GM23338 (cell line): ENCODE measurements around the gene CBY1. TPM values are rescaled to one million over a fixed set of nuclear protein-coding genes. Genes with fewer than 3 reads are reported as not detected.

ENCODE experiments used
- ATAC-seq: fragments of 200-7000 bp; cut with Tn5 transposase; 3 replicates; pipeline ENCODE4 v1.9.1; 2020
- DNase-seq: peaks from one replicate; pipeline ENCODE4 v3.0.0-alpha.2; 2015; ENCODE audit warnings: low spot score
- H2AFZ ChIP-seq: fragments of 200-600 bp; sonication (generic); 2 replicates; pipeline ENCODE4 v1.8.0; 2016; ENCODE audit warnings: antibody characterized with exemption, mild to moderate bottlenecking, moderate library complexity
- H3F3A ChIP-seq: fragments of 200-600 bp; sonication (generic); replicated peaks from 2 replicates; pipeline ENCODE4 v1.8.0; 2017; ENCODE audit warnings: antibody characterized with exemption, mixed run types, low read depth
- H3K27ac ChIP-seq: fragments of 200-600 bp; sonication (generic); 2 replicates; pipeline ENCODE4 v1.6.1; 2016; ENCODE audit warnings: low read depth
- H3K27me3 ChIP-seq: fragments of 200-600 bp; sonication (generic); 2 replicates; pipeline ENCODE4 v1.8.0; 2016; ENCODE audit warnings: mild to moderate bottlenecking, mixed run types, moderate library complexity; ENCODE audit not compliant: insufficient read depth
- H3K36me3 ChIP-seq: fragments of 200-600 bp; sonication (generic); 2 replicates; pipeline ENCODE4 v1.8.0; 2016; ENCODE audit warnings: mild to moderate bottlenecking; ENCODE audit not compliant: insufficient read depth
- H3K4me1 ChIP-seq: fragments of 200-600 bp; sonication (generic); 2 replicates; pipeline ENCODE4 v1.8.0; 2016; ENCODE audit warnings: mild to moderate bottlenecking, moderate library complexity; ENCODE audit not compliant: insufficient read depth
- H3K4me2 ChIP-seq: fragments of 200-600 bp; sonication (generic); 2 replicates; pipeline ENCODE4 v1.7.1; 2017; ENCODE audit warnings: mixed run types
- H3K4me3 ChIP-seq: fragments of 200-600 bp; sonication (generic); 2 replicates; pipeline ENCODE4 v1.6.1; 2016; ENCODE audit warnings: mixed run types
- H3K79me2 ChIP-seq: fragments of 200-600 bp; sonication (generic); replicated peaks from 2 replicates; pipeline ENCODE4 v1.8.0; 2017; ENCODE audit warnings: mild to moderate bottlenecking; ENCODE audit not compliant: insufficient read depth
- H3K9me2 ChIP-seq: fragments of 200-600 bp; sonication (generic); 2 replicates; pipeline ENCODE4 v1.8.0; 2017; ENCODE audit not compliant: insufficient read depth
- H4K20me1 ChIP-seq: fragments of 200-600 bp; sonication (generic); replicated peaks from 2 replicates; pipeline ENCODE4 v1.8.0; 2017; ENCODE audit warnings: mild to moderate bottlenecking; ENCODE audit not compliant: insufficient read depth
- H3K27ac Mint-ChIP-seq: 2 replicates; pipeline ENCODE4 v1.8.0; 2020; ENCODE audit warnings: inconsistent platforms, mild to moderate bottlenecking, moderate library complexity, mixed read lengths
- H3K27me3 Mint-ChIP-seq: 3 replicates; pipeline ENCODE4 v1.8.0; 2022; ENCODE audit warnings: low read depth, mild to moderate bottlenecking, moderate library complexity, mixed read lengths, inconsistent platforms; ENCODE audit not compliant: insufficient read depth, poor library complexity
- H3K36me3 Mint-ChIP-seq: 3 replicates; pipeline ENCODE4 v1.8.0; 2021; ENCODE audit warnings: low read depth, mild to moderate bottlenecking, inconsistent platforms, moderate library complexity, mixed read lengths
- H3K4me1 Mint-ChIP-seq: 3 replicates; pipeline ENCODE4 v1.8.0; 2020; ENCODE audit warnings: mild to moderate bottlenecking, inconsistent platforms, mixed read lengths
- H3K4me3 Mint-ChIP-seq: 3 replicates; pipeline ENCODE4 v1.8.0; 2021; ENCODE audit warnings: moderate library complexity, mild to moderate bottlenecking, inconsistent platforms, mixed read lengths
- H3K9me3 Mint-ChIP-seq: 3 replicates; pipeline ENCODE4 v1.8.0; 2020; ENCODE audit warnings: moderate library complexity, mild to moderate bottlenecking, inconsistent platforms, mixed read lengths
- CREB1 ChIP-seq: fragments of 250-450 bp; sonication (Bioruptor Pico); IDR thresholded peaks from 2 replicates; pipeline ENCODE4 v1.5.0; 2020; ENCODE audit warnings: low read depth, mild to moderate bottlenecking, moderate library complexity
- EZH2 ChIP-seq: fragments of 200-600 bp; sonication (generic); IDR thresholded peaks from one replicate; pipeline ENCODE4 v1.8.0; 2017; ENCODE audit warnings: antibody characterized with exemption, mild to moderate bottlenecking, low read depth; ENCODE audit not compliant: unreplicated experiment
- EZH2phosphoT487 ChIP-seq: fragments of 200-600 bp; sonication (generic); IDR thresholded peaks from one replicate; pipeline ENCODE4 v1.8.1; 2018; ENCODE audit warnings: antibody characterized with exemption; ENCODE audit not compliant: unreplicated experiment
- JUNB ChIP-seq: IDR thresholded peaks from one replicate; pipeline ENCODE4 v1.6.1; 2016; ENCODE audit warnings: antibody characterized with exemption; ENCODE audit not compliant: unreplicated experiment
- NANOG ChIP-seq: IDR thresholded peaks from 2 replicates; pipeline ENCODE4 v1.6.1; 2016; ENCODE audit warnings: antibody characterized with exemption, borderline replicate concordance
- POLR2AphosphoS5 ChIP-seq: IDR thresholded peaks from 2 replicates; pipeline ENCODE4 v1.6.1; 2016; ENCODE audit warnings: antibody characterized with exemption, low read depth
- STAT1 ChIP-seq: IDR thresholded peaks from one replicate; pipeline ENCODE4 v1.6.1; 2016; ENCODE audit warnings: antibody characterized with exemption; ENCODE audit not compliant: unreplicated experiment
- ZNF114 ChIP-seq: fragments of 250-450 bp; sonication (Bioruptor Pico); IDR thresholded peaks from 2 replicates; pipeline ENCODE4 v1.5.0; 2020; ENCODE audit warnings: mild to moderate bottlenecking, moderate library complexity
- ZNF331 ChIP-seq: fragments of 250-450 bp; sonication (Bioruptor Pico); IDR thresholded peaks from 2 replicates; pipeline ENCODE4 v1.5.0; 2020; ENCODE audit warnings: low read depth, mild to moderate bottlenecking, moderate library complexity
- polyA plus RNA-seq: library from polyadenylated mRNA; unstranded; fragments of >200 nt; fragmentation: Nextera tagmentation; extraction: Ambion mirVana; gene quantifications from 2 replicates; pipeline ENCODE4 v1.2.1, GENCODE V29; 2016
- total RNA-seq: library from RNA; depleted of rRNA; stranded (reverse); fragments of >200 nt; shearing (Covaris generic); gene quantifications from 2 replicates; pipeline ENCODE4 v1.2.3, GENCODE V29; 2014
- TF ChIP-seq, protein P1 (sequence below), 2 experiments: fragments of 200-600 bp in 1 of 2; sonication (generic) in 1 of 2; conservative IDR thresholded peaks; 2 replicates each; pipeline versions ENCODE4 v1.5.1 to v1.6.1; 2016 to 2017; ENCODE audit warnings: antibody characterized with exemption in 2 of 2, low read depth in 2 of 2, mild to moderate bottlenecking in 2 of 2, moderate library complexity in 1 of 2
- TF ChIP-seq, protein P2 (sequence below): IDR thresholded peaks from one replicate; pipeline ENCODE4 v1.6.1; 2018; ENCODE audit warnings: antibody characterized with exemption; ENCODE audit not compliant: unreplicated experiment
- TF ChIP-seq, protein P3 (sequence below): fragments of 250-450 bp; sonication (Bioruptor Pico); IDR thresholded peaks from 2 replicates; pipeline ENCODE4 v1.5.0; 2020; ENCODE audit warnings: mild to moderate bottlenecking, moderate library complexity

The CBY1 gene
- total and polyA plus RNA-seq, 2 experiments from 2014 or later, result 12.8 to 36.4 TPM

DNA sequence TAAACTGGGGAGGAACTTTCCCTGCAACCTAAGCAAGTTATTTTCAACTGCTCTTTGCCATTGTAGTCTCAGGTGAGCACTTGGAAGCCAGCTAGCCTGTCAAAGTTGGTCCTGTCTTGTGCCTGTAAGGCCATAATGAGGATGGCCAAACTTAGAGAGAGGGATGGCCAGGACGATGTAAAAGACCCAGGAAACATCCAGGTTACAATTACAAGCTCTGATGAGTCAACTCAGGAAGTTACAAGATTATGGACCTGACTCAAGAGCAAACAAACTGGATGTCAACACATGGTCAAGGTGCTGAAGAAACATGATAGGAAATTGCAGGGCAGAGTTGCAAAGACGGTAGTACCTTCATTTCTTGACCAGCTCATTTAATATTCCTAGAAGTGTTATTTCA is 50.9 kb downstream of the CBY1 start (continued):
- TF ChIP-seq, protein P1, sequence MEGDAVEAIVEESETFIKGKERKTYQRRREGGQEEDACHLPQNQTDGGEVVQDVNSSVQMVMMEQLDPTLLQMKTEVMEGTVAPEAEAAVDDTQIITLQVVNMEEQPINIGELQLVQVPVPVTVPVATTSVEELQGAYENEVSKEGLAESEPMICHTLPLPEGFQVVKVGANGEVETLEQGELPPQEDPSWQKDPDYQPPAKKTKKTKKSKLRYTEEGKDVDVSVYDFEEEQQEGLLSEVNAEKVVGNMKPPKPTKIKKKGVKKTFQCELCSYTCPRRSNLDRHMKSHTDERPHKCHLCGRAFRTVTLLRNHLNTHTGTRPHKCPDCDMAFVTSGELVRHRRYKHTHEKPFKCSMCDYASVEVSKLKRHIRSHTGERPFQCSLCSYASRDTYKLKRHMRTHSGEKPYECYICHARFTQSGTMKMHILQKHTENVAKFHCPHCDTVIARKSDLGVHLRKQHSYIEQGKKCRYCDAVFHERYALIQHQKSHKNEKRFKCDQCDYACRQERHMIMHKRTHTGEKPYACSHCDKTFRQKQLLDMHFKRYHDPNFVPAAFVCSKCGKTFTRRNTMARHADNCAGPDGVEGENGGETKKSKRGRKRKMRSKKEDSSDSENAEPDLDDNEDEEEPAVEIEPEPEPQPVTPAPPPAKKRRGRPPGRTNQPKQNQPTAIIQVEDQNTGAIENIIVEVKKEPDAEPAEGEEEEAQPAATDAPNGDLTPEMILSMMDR (conservative IDR thresholded peaks at IDR 0.05; ENCODE audit: low read depth in 2 of 2), result no peak
- TF ChIP-seq ZNF331 (CRISPR knock-in tag), result no peak
- TF ChIP-seq STAT1, result no peak
- TF ChIP-seq ZNF114, result no peak
- no peak for TF ChIP-seq EZH2
- TF ChIP-seq NANOG, result no peak
- no peak for TF ChIP-seq EZH2phosphoT487

DNA sequence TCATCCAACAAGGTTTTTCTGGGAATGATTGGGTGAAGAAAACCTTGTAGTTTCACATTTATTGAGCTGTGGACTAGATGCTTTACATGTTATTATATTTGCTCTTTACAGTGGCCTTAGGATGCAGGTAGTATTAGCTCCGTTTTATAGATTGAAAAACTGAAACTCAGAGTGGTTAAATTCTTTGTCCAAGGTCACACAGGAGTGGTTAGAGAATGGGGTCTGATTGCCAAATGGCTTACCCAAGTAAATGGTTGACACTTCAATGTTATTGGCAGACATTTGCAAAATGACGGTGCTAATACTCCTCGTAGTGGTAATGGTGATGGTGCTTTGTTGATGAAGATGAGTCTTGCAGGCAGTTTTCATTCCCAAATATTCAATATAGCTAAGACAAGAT is 51.5 kb downstream of the CBY1 start:
- peaks cover 63% of the 10 kb centered on the region for H3K4me1 Mint-ChIP-seq
- H3K36me3 Mint-ChIP-seq, result peaks cover 15% of the 10 kb centered on the region
- 0 out of 2 replicates have a peak, but pooled peaks cover 4% of the 10 kb centered on the region for H3F3A ChIP-seq
- H3K79me2 ChIP-seq, result peaks cover 68% of the 10 kb centered on the region
- H3K27me3 Mint-ChIP-seq, result peaks cover 11% of the 10 kb centered on the region
- H3K27ac ChIP-seq, result no peak overlapping the region
- H3K9me3 Mint-ChIP-seq, result no peaks in the 10 kb centered on the region
- H3K9me2 ChIP-seq, result no peaks in the 10 kb centered on the region
- ATAC-seq (no peak), DNase-seq (no peak)
- no peaks in the 10 kb centered on the region for H3K27me3 ChIP-seq
- H4K20me1 ChIP-seq, result peaks cover 52% of the 10 kb centered on the region
- H3K4me3 ChIP-seq, result peak overlapping the region; percentile 83
- peak overlapping the region; percentile 91 for H3K4me2 ChIP-seq
- no peak overlapping the region for H3K27ac Mint-ChIP-seq
- no peak overlapping the region for H2AFZ ChIP-seq
- H3K4me1 ChIP-seq, result peaks cover 51% of the 10 kb centered on the region
- TF ChIP-seq EZH2 (no peak), EZH2phosphoT487 (no peak), STAT1 (no peak), JUNB (no peak), ZNF114 (no peak), POLR2AphosphoS5 (no peak), CREB1 (CRISPR knock-in tag) (no peak)
- TF ChIP-seq, protein P2, sequence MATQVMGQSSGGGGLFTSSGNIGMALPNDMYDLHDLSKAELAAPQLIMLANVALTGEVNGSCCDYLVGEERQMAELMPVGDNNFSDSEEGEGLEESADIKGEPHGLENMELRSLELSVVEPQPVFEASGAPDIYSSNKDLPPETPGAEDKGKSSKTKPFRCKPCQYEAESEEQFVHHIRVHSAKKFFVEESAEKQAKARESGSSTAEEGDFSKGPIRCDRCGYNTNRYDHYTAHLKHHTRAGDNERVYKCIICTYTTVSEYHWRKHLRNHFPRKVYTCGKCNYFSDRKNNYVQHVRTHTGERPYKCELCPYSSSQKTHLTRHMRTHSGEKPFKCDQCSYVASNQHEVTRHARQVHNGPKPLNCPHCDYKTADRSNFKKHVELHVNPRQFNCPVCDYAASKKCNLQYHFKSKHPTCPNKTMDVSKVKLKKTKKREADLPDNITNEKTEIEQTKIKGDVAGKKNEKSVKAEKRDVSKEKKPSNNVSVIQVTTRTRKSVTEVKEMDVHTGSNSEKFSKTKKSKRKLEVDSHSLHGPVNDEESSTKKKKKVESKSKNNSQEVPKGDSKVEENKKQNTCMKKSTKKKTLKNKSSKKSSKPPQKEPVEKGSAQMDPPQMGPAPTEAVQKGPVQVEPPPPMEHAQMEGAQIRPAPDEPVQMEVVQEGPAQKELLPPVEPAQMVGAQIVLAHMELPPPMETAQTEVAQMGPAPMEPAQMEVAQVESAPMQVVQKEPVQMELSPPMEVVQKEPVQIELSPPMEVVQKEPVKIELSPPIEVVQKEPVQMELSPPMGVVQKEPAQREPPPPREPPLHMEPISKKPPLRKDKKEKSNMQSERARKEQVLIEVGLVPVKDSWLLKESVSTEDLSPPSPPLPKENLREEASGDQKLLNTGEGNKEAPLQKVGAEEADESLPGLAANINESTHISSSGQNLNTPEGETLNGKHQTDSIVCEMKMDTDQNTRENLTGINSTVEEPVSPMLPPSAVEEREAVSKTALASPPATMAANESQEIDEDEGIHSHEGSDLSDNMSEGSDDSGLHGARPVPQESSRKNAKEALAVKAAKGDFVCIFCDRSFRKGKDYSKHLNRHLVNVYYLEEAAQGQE, result no peak
- TF ChIP-seq, protein P1 (conservative IDR thresholded peaks at IDR 0.05; ENCODE audit: low read depth in 2 of 2), result no peak
- TF ChIP-seq, protein P3, sequence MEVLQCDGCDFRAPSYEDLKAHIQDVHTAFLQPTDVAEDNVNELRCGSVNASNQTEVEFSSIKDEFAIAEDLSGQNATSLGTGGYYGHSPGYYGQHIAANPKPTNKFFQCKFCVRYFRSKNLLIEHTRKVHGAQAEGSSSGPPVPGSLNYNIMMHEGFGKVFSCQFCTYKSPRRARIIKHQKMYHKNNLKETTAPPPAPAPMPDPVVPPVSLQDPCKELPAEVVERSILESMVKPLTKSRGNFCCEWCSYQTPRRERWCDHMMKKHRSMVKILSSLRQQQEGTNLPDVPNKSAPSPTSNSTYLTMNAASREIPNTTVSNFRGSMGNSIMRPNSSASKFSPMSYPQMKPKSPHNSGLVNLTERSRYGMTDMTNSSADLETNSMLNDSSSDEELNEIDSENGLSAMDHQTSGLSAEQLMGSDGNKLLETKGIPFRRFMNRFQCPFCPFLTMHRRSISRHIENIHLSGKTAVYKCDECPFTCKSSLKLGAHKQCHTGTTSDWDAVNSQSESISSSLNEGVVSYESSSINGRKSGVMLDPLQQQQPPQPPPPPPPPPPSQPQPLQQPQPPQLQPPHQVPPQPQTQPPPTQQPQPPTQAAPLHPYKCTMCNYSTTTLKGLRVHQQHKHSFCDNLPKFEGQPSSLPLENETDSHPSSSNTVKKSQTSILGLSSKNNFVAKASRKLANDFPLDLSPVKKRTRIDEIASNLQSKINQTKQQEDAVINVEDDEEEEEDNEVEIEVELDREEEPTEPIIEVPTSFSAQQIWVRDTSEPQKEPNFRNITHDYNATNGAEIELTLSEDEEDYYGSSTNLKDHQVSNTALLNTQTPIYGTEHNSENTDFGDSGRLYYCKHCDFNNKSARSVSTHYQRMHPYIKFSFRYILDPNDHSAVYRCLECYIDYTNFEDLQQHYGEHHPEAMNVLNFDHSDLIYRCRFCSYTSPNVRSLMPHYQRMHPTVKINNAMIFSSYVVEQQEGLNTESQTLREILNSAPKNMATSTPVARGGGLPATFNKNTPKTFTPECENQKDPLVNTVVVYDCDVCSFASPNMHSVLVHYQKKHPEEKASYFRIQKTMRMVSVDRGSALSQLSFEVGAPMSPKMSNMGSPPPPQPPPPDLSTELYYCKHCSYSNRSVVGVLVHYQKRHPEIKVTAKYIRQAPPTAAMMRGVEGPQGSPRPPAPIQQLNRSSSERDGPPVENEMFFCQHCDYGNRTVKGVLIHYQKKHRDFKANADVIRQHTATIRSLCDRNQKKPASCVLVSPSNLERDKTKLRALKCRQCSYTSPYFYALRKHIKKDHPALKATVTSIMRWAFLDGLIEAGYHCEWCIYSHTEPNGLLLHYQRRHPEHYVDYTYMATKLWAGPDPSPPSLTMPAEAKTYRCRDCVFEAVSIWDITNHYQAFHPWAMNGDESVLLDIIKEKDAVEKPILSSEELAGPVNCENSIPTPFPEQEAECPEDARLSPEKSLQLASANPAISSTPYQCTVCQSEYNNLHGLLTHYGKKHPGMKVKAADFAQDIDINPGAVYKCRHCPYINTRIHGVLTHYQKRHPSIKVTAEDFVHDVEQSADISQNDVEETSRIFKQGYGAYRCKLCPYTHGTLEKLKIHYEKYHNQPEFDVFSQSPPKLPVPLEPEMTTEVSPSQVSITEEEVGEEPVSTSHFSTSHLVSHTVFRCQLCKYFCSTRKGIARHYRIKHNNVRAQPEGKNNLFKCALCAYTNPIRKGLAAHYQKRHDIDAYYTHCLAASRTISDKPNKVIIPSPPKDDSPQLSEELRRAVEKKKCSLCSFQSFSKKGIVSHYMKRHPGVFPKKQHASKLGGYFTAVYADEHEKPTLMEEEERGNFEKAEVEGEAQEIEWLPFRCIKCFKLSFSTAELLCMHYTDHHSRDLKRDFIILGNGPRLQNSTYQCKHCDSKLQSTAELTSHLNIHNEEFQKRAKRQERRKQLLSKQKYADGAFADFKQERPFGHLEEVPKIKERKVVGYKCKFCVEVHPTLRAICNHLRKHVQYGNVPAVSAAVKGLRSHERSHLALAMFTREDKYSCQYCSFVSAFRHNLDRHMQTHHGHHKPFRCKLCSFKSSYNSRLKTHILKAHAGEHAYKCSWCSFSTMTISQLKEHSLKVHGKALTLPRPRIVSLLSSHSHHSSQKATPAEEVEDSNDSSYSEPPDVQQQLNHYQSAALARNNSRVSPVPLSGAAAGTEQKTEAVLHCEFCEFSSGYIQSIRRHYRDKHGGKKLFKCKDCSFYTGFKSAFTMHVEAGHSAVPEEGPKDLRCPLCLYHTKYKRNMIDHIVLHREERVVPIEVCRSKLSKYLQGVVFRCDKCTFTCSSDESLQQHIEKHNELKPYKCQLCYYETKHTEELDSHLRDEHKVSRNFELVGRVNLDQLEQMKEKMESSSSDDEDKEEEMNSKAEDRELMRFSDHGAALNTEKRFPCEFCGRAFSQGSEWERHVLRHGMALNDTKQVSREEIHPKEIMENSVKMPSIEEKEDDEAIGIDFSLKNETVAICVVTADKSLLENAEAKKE (CRISPR knock-in tag), result no peak
- peaks cover 10% of the 10 kb centered on the region; the same call in 1 of the 2 replicates for H3K36me3 ChIP-seq
- H3K4me3 Mint-ChIP-seq, result peak overlapping the region; percentile 90; the same call in 1 of the 3 replicates
